ENCODE results near the gene PDS5A. TPM values are rescaled to one million over a fixed set of nuclear protein-coding genes. Genes with fewer than 3 reads are reported as not detected.

The PDS5A gene
- total RNA-seq, 1 experiment from 2014 or later = 98.3 TPM

DNA sequence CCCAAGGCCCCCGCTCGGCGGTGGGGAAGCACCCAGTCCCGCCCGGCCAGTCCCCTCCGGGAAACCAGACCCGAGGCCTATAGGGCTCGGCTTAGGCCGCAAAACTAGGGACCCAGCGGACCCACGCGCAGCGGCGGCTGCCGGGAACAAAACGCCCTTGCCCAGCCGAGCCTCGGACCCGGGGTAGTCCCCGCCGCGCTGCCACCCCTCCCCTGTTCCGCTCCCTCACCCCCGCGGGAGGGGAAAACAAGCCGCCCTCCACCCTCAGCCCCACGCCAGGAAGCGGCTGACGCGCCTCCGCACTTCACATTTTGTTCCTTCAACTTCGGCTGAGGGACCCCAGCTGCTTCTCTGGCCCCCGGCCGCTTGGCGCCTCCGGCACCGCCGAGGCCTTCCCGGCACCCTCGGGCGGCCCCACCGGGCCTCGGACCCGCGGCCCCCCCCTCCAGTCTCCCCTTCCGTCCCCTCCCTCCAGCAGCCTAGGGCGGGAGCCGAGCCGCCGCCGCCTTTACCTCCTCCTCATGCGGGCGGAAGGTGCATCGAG, 694 bp downstream of the PDS5A start:
- ATAC-seq = peak; percentile 41
- peak overlapping the region; percentile 78 for H3K4me2 ChIP-seq (ENCODE audit: low read length)
- H3K36me3 ChIP-seq (ENCODE audit: control insufficient read depth in 1 of 2, insufficient read depth in 2 of 2, low read length in 2 of 2) = peaks cover 14 to 30% of the 10 kb centered on the region in 2 experiments
- ChIA-PET RAD21 (ENCODE audit: low non-redundant PET in 1 of 2, low total read pairs in 2 of 2, uncharacterized antibody in 2 of 2, unreplicated experiment in 2 of 2) (no interaction called here), CTCF (no interaction called here), POLR2A (no interaction called here)
- no peak for DNase-seq (ENCODE audit: low read depth, low spot score)
- no peaks in the 10 kb centered on the region for H3K27me3 ChIP-seq (ENCODE audit: insufficient read depth, low read length)
- peaks cover 11% of the 10 kb centered on the region; the same call in 1 of the 2 replicates for H4K20me1 ChIP-seq (ENCODE audit: insufficient read depth)
- intact Hi-C loops (cut with micrococcal nuclease) = loop anchor here (1.0 to 5.0 kb wide), 7 partner anchors 78 to 518 kb away; partner anchors contain the start of genes LIAS, RPL9, SMIM14 and UBE2K
- BruUV-seq (replicated peaks) = no TSS peak
- H3K4me3 ChIP-seq (replicated peaks in 1 of 2; ENCODE audit: low read depth in 1 of 2, low read length in 2 of 2) = peak overlapping the region; percentile 87 to 92
- H3K9ac ChIP-seq (ENCODE audit: low read length) = peak overlapping the region; percentile 98
- no peaks in the 10 kb centered on the region for H3K9me2 ChIP-seq (ENCODE audit: insufficient read depth)
- no peak overlapping the region for H2AFZ ChIP-seq (ENCODE audit: low read depth, low read length, poor library complexity, severe bottlenecking)
- H3K27ac ChIP-seq (ENCODE audit: low read depth, low read length) = peak overlapping the region; percentile 92
- TF ChIP-seq ZFX (IDR thresholded peaks at IDR 0.05) = peak; percentile 98
- no peak for TF ChIP-seq YY1 (IDR thresholded peaks at IDR 0.05; ENCODE audit: extremely low read depth, insufficient replicate concordance, low read depth, low read length)
- H3K4me1 ChIP-seq (ENCODE audit: control insufficient read depth in 1 of 2, insufficient read depth in 2 of 2, low read length in 2 of 2) = peaks cover 8 to 16% of the 10 kb centered on the region in 2 experiments
- peaks cover 53% of the 10 kb centered on the region for H3K79me2 ChIP-seq (ENCODE audit: insufficient read depth, low read length)
- no peaks in the 10 kb centered on the region for H3K9me3 ChIP-seq (ENCODE audit: control insufficient read depth in 1 of 2, insufficient read depth in 1 of 2, low read depth in 1 of 2, low read length in 2 of 2)

DNA sequence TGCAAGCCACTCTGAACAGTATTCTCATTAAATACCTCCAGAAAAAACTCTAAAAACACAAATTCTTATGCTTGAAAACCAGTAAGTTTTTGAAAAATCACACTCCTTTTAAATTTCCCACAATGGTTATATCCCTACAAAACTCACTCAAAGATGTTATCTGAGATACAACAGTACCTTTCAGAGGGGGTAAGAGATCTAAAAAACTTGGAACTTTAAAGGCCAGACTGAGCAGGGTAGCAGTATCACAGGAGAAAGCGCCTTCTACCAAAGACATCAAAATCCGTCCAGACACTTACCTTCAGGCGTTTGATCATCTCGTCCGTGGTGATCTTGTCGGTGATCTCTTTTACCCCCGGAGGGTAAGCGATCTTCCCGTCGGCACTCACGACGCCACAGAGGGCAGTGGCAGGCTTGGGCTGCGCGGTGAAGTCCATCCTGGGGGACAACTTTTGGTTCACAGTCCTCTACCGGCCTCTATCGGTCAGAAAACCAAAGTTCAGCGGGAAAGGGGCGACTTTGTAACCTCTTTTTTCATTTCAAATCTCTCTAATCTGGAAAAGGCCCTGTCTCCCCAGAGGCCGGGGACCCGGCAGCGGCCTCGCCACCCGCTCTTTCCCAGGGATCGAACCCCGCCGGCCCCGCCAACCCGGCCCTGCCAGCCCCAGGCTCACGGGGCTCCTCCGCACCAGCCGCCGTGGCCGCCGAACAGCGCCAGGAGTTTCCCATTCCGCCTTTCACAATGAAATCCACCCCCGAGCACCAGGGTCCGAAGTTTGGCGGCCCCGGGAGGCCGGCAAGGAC, 1.4 kb downstream of the PDS5A start:
- ChIA-PET RAD21 (ENCODE audit: low non-redundant PET in 1 of 2, low total read pairs in 2 of 2, uncharacterized antibody in 2 of 2, unreplicated experiment in 2 of 2) (no interaction called here), CTCF (interaction anchor here (0.8 to 1.4 kb wide), 2 partner anchors 11 to 506 kb away, joined by 3 to 5 read pairs; no protein-coding TSS in a partner anchor), POLR2A (no interaction called here)
- TF ChIP-seq ZFX (IDR thresholded peaks at IDR 0.05) = no peak
- TF ChIP-seq, protein P1, sequence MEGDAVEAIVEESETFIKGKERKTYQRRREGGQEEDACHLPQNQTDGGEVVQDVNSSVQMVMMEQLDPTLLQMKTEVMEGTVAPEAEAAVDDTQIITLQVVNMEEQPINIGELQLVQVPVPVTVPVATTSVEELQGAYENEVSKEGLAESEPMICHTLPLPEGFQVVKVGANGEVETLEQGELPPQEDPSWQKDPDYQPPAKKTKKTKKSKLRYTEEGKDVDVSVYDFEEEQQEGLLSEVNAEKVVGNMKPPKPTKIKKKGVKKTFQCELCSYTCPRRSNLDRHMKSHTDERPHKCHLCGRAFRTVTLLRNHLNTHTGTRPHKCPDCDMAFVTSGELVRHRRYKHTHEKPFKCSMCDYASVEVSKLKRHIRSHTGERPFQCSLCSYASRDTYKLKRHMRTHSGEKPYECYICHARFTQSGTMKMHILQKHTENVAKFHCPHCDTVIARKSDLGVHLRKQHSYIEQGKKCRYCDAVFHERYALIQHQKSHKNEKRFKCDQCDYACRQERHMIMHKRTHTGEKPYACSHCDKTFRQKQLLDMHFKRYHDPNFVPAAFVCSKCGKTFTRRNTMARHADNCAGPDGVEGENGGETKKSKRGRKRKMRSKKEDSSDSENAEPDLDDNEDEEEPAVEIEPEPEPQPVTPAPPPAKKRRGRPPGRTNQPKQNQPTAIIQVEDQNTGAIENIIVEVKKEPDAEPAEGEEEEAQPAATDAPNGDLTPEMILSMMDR (IDR thresholded peaks at IDR 0.05 in 2 of 3, conservative IDR thresholded peaks at IDR 0.05 in 1 of 3; ENCODE audit: borderline replicate concordance in 1 of 3, insufficient read depth in 1 of 3, low read depth in 2 of 3, low read length in 2 of 3) = peak; percentile 81 to 89 (median 84)
- no peak for TF ChIP-seq ZBTB33 (IDR thresholded peaks at IDR 0.05; ENCODE audit: extremely low read depth, insufficient replicate concordance, low read length)
- 0 out of 2 replicates have a peak, but pooled peaks have one; percentile 42 for TF ChIP-seq MAX (IDR thresholded peaks at IDR 0.05)
- TF ChIP-seq SIN3A (IDR thresholded peaks at IDR 0.05; ENCODE audit: low read depth) = peak; percentile 38; the same call in 1 of the 2 replicates
- no peak for TF ChIP-seq CBX3 (IDR thresholded peaks at IDR 0.05; ENCODE audit: low read depth)
- peak; percentile 94 for TF ChIP-seq RAD21 (IDR thresholded peaks at IDR 0.05; ENCODE audit: low read depth)
- TF ChIP-seq POLR2AphosphoS5 (IDR thresholded peaks at IDR 0.05; ENCODE audit: low read depth, low read length) = peak; percentile 33; the same call in 1 of the 2 replicates
- peak overlapping the region; percentile 98 for H3K9ac ChIP-seq (ENCODE audit: low read length)
- peak overlapping the region; percentile 92 for H3K27ac ChIP-seq (ENCODE audit: low read depth, low read length)
- H3K4me1 ChIP-seq (ENCODE audit: control insufficient read depth in 1 of 2, insufficient read depth in 2 of 2, low read length in 2 of 2) = peaks cover 8 to 23% of the 10 kb centered on the region in 2 experiments
- peak; percentile 56 for ATAC-seq
- no TSS peak for BruUV-seq (replicated peaks)
- H3K9me3 ChIP-seq (ENCODE audit: control insufficient read depth in 1 of 2, insufficient read depth in 1 of 2, low read depth in 1 of 2, low read length in 2 of 2) = no peaks in the 10 kb centered on the region
- H3K27me3 ChIP-seq (ENCODE audit: insufficient read depth, low read length) = no peaks in the 10 kb centered on the region
- H3K4me2 ChIP-seq (ENCODE audit: low read length) = peak overlapping the region; percentile 78
- peak overlapping the region; percentile 87 to 92 for H3K4me3 ChIP-seq (replicated peaks in 1 of 2; ENCODE audit: low read depth in 1 of 2, low read length in 2 of 2)
- H3K36me3 ChIP-seq (ENCODE audit: control insufficient read depth in 1 of 2, insufficient read depth in 2 of 2, low read length in 2 of 2) = peaks cover 15 to 30% of the 10 kb centered on the region in 2 experiments
- H4K20me1 ChIP-seq (ENCODE audit: insufficient read depth) = peaks cover 14% of the 10 kb centered on the region; the same call in 1 of the 2 replicates
- peaks cover 59% of the 10 kb centered on the region for H3K79me2 ChIP-seq (ENCODE audit: insufficient read depth, low read length)
- no peaks in the 10 kb centered on the region for H3K9me2 ChIP-seq (ENCODE audit: insufficient read depth)
- DNase-seq (ENCODE audit: low read depth, low spot score) = peak; percentile 76
- intact Hi-C loops (cut with micrococcal nuclease) = loop anchor here (1.0 to 5.0 kb wide), 7 partner anchors 78 to 518 kb away; partner anchors contain the start of genes LIAS, RPL9, SMIM14 and UBE2K
- no peak overlapping the region for H2AFZ ChIP-seq (ENCODE audit: low read depth, low read length, poor library complexity, severe bottlenecking)

All from HCT116 (cell line).